IPS DF 19.7 (cell line): Measurements from ENCODE around the gene SIRT6.
"Not testable (repeated sequence)": the region's sequence is repeated elsewhere in the genome, so short reads cannot be mapped to it uniquely, and the experiment has no call there.

Experiments
- DNase-seq: peaks from one replicate; pipeline ENCODE4 v3.0.0-alpha.2; 2013; ENCODE audit warnings: low read depth, low spot score

The SIRT6 gene

GRCh38 chr19:4182084-4182810, at the start of gene SIRT6, which contains the start of gene ANKRD24:
Gene SIRT6, minus strand, starts transcription at chr19:4182563. Its CDS starts 24 bp downstream, at chr19:4182539.
Gene ANKRD24, plus strand, starts transcription at chr19:4182689. Its CDS starts 3,737 bp downstream, at chr19:4186426.
- DNase-seq, result peak; percentile 75

- not testable (repeated sequence) for DNase-seq
Measured at GRCh38 chr19:4232139-4232538, 49.8 kb upstream of the SIRT6 start.

- DNase-seq, result not testable (repeated sequence)
Measured at GRCh38 chr19:4231521-4231920, 49.2 kb upstream of the SIRT6 start.

GRCh38 chr19:4230237-4230636, 47.9 kb upstream of the SIRT6 start:
- not testable (repeated sequence) for DNase-seq

- no peak for DNase-seq
Measured at GRCh38 chr19:4229179-4229931, 47.0 kb upstream of the SIRT6 start, which contains the start of gene EBI3. Gene EBI3, plus strand, starts transcription at chr19:4229523. Its CDS starts 28 bp downstream, at chr19:4229551.

GRCh38 chr19:4228765-4229178, 46.4 kb upstream of the SIRT6 start:
- no peak for DNase-seq

- DNase-seq, result no peak
Measured at GRCh38 chr19:4227771-4228170, 45.4 kb upstream of the SIRT6 start.

GRCh38 chr19:4225885-4226284, 43.5 kb upstream of the SIRT6 start:
- no peak for DNase-seq

- DNase-seq, result no peak
Measured at GRCh38 chr19:4224470-4224869, 42.1 kb upstream of the SIRT6 start.

GRCh38 chr19:4220188-4220587, 37.8 kb upstream of the SIRT6 start:
- DNase-seq, result no peak

- not testable (repeated sequence) for DNase-seq
Measured at GRCh38 chr19:4218523-4218922, 36.2 kb upstream of the SIRT6 start.

- no peak for DNase-seq
Measured at GRCh38 chr19:4217429-4218264, 35.3 kb upstream of the SIRT6 start.

GRCh38 chr19:4216846-4217245, 34.5 kb upstream of the SIRT6 start:
- no peak for DNase-seq

- no peak for DNase-seq
Measured at GRCh38 chr19:4215807-4216206, 33.4 kb upstream of the SIRT6 start.

- DNase-seq, result no peak
Measured at GRCh38 chr19:4213116-4213515, 30.8 kb upstream of the SIRT6 start.

GRCh38 chr19:4210166-4210731, 27.9 kb upstream of the SIRT6 start:
- DNase-seq, result no peak

- DNase-seq, result no peak
Measured at GRCh38 chr19:4208385-4209094, 26.2 kb upstream of the SIRT6 start.

- no peak for DNase-seq
Measured at GRCh38 chr19:4206818-4207484, 24.6 kb upstream of the SIRT6 start.

GRCh38 chr19:4201798-4202197, 19.4 kb upstream of the SIRT6 start:
- DNase-seq, result no peak

- no peak for DNase-seq
Measured at GRCh38 chr19:4200940-4201542, 18.7 kb upstream of the SIRT6 start.
